ENCODE results near the gene PTPRN2. TPM values are rescaled to one million over a fixed set of nuclear protein-coding genes. Genes with fewer than 3 reads are reported as not detected.
"Not testable (repeated sequence)": the region's sequence is repeated elsewhere in the genome, so short reads cannot be mapped to it uniquely, and the experiment has no call there.

PTPRN2 gene
- total and polyA plus RNA-seq, 2 of the 8 experiments (the other 6 are each of a cell fraction or from before 2014, with no cell fraction given) = 2.6 to 4.5 TPM

- H3K14ac ChIP-seq (ENCODE audit: insufficient read length); H3K27ac ChIP-seq (ENCODE audit: low read depth, low read length); H2AK5ac ChIP-seq (ENCODE audit: low read depth, low read length); H4K91ac ChIP-seq (replicated peaks; ENCODE audit: insufficient read length, low read length); H4K5ac ChIP-seq (ENCODE audit: insufficient read length, low read depth, low read length); H3K36me3 ChIP-seq (ENCODE audit: control insufficient read depth in 2 of 4, insufficient read depth in 4 of 4, low read length in 3 of 4); H2BK120ac ChIP-seq (replicated peaks; ENCODE audit: low read depth, low read length); H3K18ac ChIP-seq (ENCODE audit: extremely low read depth, low read length); H3K23ac ChIP-seq (ENCODE audit: insufficient read length); H3K79me1 ChIP-seq (ENCODE audit: low read depth, low read length); H3K9ac ChIP-seq (replicated peaks in 1 of 4; ENCODE audit: extremely low read depth in 1 of 4, low read depth in 3 of 4, low read length in 3 of 4); DNase-seq (ENCODE audit: low read depth in 1 of 2, low spot score in 2 of 2); H3K4ac ChIP-seq (replicated peaks; ENCODE audit: insufficient read length, low read depth, low read length); H2BK15ac ChIP-seq (ENCODE audit: low read length); H3K4me3 ChIP-seq (ENCODE audit: extremely low read depth in 1 of 4, insufficient read depth in 2 of 4, low read depth in 3 of 4, low read length in 4 of 4); H4K8ac ChIP-seq (ENCODE audit: extremely low read depth, insufficient read depth, low read length); H3K4me2 ChIP-seq (ENCODE audit: insufficient read depth in 1 of 2, low read depth in 2 of 2, low read length in 2 of 2); H4K20me1 ChIP-seq (replicated peaks in 1 of 2; ENCODE audit: control insufficient read depth in 1 of 2, insufficient read depth in 2 of 2, low read length in 2 of 2); H3K79me2 ChIP-seq (ENCODE audit: control insufficient read depth in 1 of 2, insufficient read depth in 2 of 2, low read length in 2 of 2); H3K4me1 ChIP-seq (replicated peaks in 1 of 4; ENCODE audit: control insufficient read depth in 3 of 4, insufficient read depth in 4 of 4, low read length in 3 of 4); H2AFZ ChIP-seq (ENCODE audit: low read length); H3K23me2 ChIP-seq (ENCODE audit: low read depth, low read length); H3K27me3 ChIP-seq (replicated peaks in 1 of 4; ENCODE audit: control insufficient read depth in 3 of 4, extremely low read depth in 1 of 4, insufficient read depth in 3 of 4, low read length in 3 of 4); H2BK20ac ChIP-seq (ENCODE audit: low read length); H2BK12ac ChIP-seq (ENCODE audit: low read depth, low read length); FAIRE-seq; H3K56ac ChIP-seq (replicated peaks; ENCODE audit: insufficient read length, low read depth, low read length); H2BK5ac ChIP-seq (ENCODE audit: low read depth, low read length): not testable (repeated sequence)
- ChIA-PET CTCF (ENCODE audit: partially characterized antibody) (interaction anchor here (1.9 to 2.0 kb wide), 3 partner anchors 32 to 123 kb away, joined by 6 read pairs; no protein-coding TSS in a partner anchor), POLR2A (ENCODE audit: partially characterized antibody) (interaction anchor here (0.9 to 1.0 kb wide), 2 partner anchors 29 to 79 kb away, joined by 3 to 4 read pairs; no protein-coding TSS in a partner anchor)
- TF ChIP-seq CREB1 (IDR thresholded peaks at IDR 0.05) (0 out of 2 replicates have a peak, but pooled peaks have one; percentile 10), SP1 (IDR thresholded peaks at IDR 0.05; ENCODE audit: low read depth, low read length) (peak; percentile 95), RFX5 (IDR thresholded peaks at IDR 0.05; ENCODE audit: borderline replicate concordance, low read depth, low read length) (0 out of 2 replicates have a peak, but pooled peaks have one; percentile 28)
- WGBS, 2 experiments (ENCODE audit: extremely low coverage in 1 of 2, insufficient coverage in 1 of 2, insufficient read length in 1 of 2, insufficient replicate concordance in 2 of 2, low coverage in 1 of 2, low lambda C conversion rate in 2 of 2, missing lambda C conversion rate in 1 of 2) = 90% methylated on average over 11 of the region's 14 CpGs; no CpG with 5 or more reads in 1 of the 2 experiments
- H3K9me3 ChIP-seq (ENCODE audit: insufficient read depth in 2 of 2, low read depth in 1 of 2, low read length in 1 of 2) = peaks cover 12 to 19% of the 10 kb centered on the region in 2 experiments
These were observed 63.3 kb downstream of the PTPRN2 start for GRCh38 chr7:158524286-158524685.

All from H1 (cell line).